ENCODE results near the gene ETV1.

ETV1 gene

GRCh38 chr7:14018751-14019150 lies 29.3 kb upstream of the ETV1 start:
- CTCF ChIA-PET: no interaction called here
- TF ChIP-seq, protein P1, sequence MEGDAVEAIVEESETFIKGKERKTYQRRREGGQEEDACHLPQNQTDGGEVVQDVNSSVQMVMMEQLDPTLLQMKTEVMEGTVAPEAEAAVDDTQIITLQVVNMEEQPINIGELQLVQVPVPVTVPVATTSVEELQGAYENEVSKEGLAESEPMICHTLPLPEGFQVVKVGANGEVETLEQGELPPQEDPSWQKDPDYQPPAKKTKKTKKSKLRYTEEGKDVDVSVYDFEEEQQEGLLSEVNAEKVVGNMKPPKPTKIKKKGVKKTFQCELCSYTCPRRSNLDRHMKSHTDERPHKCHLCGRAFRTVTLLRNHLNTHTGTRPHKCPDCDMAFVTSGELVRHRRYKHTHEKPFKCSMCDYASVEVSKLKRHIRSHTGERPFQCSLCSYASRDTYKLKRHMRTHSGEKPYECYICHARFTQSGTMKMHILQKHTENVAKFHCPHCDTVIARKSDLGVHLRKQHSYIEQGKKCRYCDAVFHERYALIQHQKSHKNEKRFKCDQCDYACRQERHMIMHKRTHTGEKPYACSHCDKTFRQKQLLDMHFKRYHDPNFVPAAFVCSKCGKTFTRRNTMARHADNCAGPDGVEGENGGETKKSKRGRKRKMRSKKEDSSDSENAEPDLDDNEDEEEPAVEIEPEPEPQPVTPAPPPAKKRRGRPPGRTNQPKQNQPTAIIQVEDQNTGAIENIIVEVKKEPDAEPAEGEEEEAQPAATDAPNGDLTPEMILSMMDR (IDR thresholded peaks at IDR 0.05; ENCODE audit: control extremely low read depth, extremely low read depth, low read depth, missing control alignments): no peak
- DNase-seq (ENCODE audit: extremely low spot score): no peak

GRCh38 chr7:14016950-14017349 lies 27.5 kb upstream of the ETV1 start:
- POLR2A ChIA-PET: no interaction called here
- DNase-seq (ENCODE audit: extremely low spot score): no peak
- TF ChIP-seq, protein P1 (IDR thresholded peaks at IDR 0.05; ENCODE audit: control extremely low read depth, extremely low read depth, low read depth, missing control alignments): no peak
- CTCF ChIA-PET: no interaction called here

More at GRCh38 chr7:14018751-14019150, 29.3 kb upstream of the ETV1 start:
- POLR2A ChIA-PET: no interaction called here

DNA sequence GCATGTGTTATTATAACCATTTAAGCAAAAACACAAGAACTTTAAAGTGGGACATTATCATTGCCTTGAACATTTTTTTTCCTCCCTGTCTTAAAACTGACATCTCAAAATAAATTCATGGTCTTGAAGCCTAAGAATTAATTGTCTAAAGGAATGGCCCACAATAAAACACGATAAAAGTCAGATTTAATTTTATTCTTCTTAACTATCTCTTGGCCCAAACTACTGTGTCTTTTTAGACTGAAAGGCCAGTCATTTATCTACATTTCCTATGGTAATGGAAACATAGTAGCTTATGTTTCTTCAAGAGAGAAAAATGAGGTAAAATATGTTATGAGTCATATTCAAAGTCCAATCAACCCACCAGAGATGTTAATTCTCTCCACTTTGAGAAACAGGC lies 24.4 kb upstream of the ETV1 start:
- TF ChIP-seq, protein P1 (IDR thresholded peaks at IDR 0.05; ENCODE audit: control extremely low read depth, extremely low read depth, low read depth, missing control alignments): no peak
- DNase-seq (ENCODE audit: extremely low spot score): no peak
- ChIA-PET POLR2A (no interaction called here), CTCF (interaction anchor here (0.7 to 1.3 kb wide), 2 partner anchors 16 to 32 kb away, joined by 3 to 4 read pairs; no protein-coding TSS in a partner anchor)

- CTCF ChIA-PET: interaction anchor here (1.5 to 1.6 kb wide), 2 partner anchors 11 to 17 kb away, joined by 4 to 7 read pairs; no protein-coding TSS in a partner anchor
- DNase-seq (ENCODE audit: extremely low spot score): no peak
- POLR2A ChIA-PET: interaction anchor here (0.6 kb wide), 1 partner anchor 144 kb away, joined by 6 read pairs; no protein-coding TSS in a partner anchor
- TF ChIP-seq, protein P1 (IDR thresholded peaks at IDR 0.05; ENCODE audit: control extremely low read depth, extremely low read depth, low read depth, missing control alignments): no peak
Observed at GRCh38 chr7:14009453-14010418, 20.3 kb upstream of the ETV1 start.

DNA sequence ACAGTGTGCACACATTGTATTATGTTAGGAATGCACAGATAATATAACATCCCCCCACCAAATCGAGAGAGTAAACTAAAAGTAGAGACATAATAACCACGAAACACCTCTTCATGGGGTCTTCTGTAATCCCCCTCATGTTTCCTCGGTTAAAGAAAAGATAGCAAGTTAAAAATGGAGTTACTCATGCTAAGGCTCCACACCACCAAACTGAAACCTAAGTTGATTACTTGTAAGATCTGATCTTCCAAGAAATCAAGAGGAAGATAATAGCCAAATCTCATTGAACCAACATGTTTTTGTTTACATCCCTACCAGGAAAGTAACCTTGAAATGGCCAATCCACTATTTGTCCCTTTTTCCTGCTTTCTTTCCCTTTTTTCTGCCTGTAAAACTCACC lies 11.7 kb upstream of the ETV1 start:
- CTCF ChIA-PET: no interaction called here
- no peak for DNase-seq (ENCODE audit: extremely low spot score)
- TF ChIP-seq, protein P1 (IDR thresholded peaks at IDR 0.05; ENCODE audit: control extremely low read depth, extremely low read depth, low read depth, missing control alignments): no peak
- POLR2A ChIA-PET: no interaction called here

DNA sequence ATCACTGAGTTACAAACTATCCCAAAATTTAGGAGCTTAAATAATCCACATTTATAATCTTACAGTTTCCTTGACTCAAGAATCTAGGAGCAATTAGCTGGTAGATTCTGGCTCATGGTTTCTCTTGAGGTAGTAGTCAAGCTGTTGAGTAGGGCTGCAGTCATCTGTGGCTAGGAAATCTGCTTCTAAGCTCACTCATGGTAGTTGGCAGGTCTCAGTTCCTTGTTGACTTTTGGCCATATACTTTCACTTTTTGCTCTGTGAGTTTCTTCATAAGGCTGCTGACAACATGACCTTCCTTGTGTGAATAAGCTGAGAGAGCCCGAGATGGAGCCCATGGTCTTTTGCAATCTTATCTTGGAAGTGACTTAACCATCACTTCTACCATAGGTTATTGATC lies 10.8 kb upstream of the ETV1 start:
- no peak for DNase-seq (ENCODE audit: extremely low spot score)
- ChIA-PET POLR2A (no interaction called here), CTCF (interaction anchor here (0.7 kb wide), 1 partner anchor 10 kb away, joined by 3 read pairs; no protein-coding TSS in a partner anchor)
- TF ChIP-seq, protein P1 (IDR thresholded peaks at IDR 0.05; ENCODE audit: control extremely low read depth, extremely low read depth, low read depth, missing control alignments): no peak
